Measurements from ENCODE around the gene PI4K2B. TPM values are rescaled to one million over a fixed set of nuclear protein-coding genes. Genes with fewer than 3 reads are reported as not detected.
"Not testable (repeated sequence)": the region's sequence is repeated elsewhere in the genome, so short reads cannot be mapped to it uniquely, and the experiment has no call there.

Gene PI4K2B
- total and polyA plus RNA-seq, 7 experiments from 2014 or later: 7.2 to 31.9 (median 11.9) TPM

- DNase-seq; H3K27me3 ChIP-seq (ENCODE audit: control insufficient read depth in 2 of 2, insufficient read depth in 2 of 2, low read length in 2 of 2); H3K9me3 ChIP-seq (ENCODE audit: control insufficient read depth in 2 of 3, low read length in 3 of 3); H3K4me3 Mint-ChIP-seq; intact Hi-C loops (cut with micrococcal nuclease); H3K27ac Mint-ChIP-seq; H3K4me1 ChIP-seq (ENCODE audit: control insufficient read depth in 2 of 2, insufficient read depth in 2 of 2, low read length in 2 of 2); POLR2A ChIA-PET; ATAC-seq; H3K4me3 ChIP-seq (ENCODE audit: low read length); H3K36me3 ChIP-seq (ENCODE audit: control insufficient read depth in 2 of 3, insufficient read depth in 3 of 3, low read length in 3 of 3); H3K9me3 Mint-ChIP-seq; H3K27ac ChIP-seq (ENCODE audit: low read depth, low read length); H3K27me3 Mint-ChIP-seq; CTCF ChIA-PET: not testable (repeated sequence)
- H3K4me1 Mint-ChIP-seq: peaks cover 7 to 37% (median 29%) of the 10 kb centered on the region in 7 donors
- peaks cover 0 to 21% (median 3%) of the 10 kb centered on the region in 5 donors for H3K36me3 Mint-ChIP-seq
These were observed 94.6 kb downstream of the PI4K2B start for GRCh38 chr4:25328463-25328862.

Other genes starting within 250 kb of the PI4K2B start
- gene LGI2, start 203.1 kb upstream of the PI4K2B start, total RNA-seq: not detected
- gene LGI2, start 203.1 kb upstream of the PI4K2B start, polyA plus RNA-seq: not detected
- 10 to 100 TPM; 14.4 to 25.0 (median 17.2) TPM for gene SEPSECS, start 73.6 kb upstream of the PI4K2B start, total RNA-seq
- 1 to 10 TPM; 1.4 to 3.4 TPM for gene SEPSECS, start 73.6 kb upstream of the PI4K2B start, polyA plus RNA-seq
- 10 to 100 TPM in 4 of 5 experiments, 1 to 10 TPM in 1; 9.5 to 15.5 (median 13.6) TPM for gene ZCCHC4, start 78.7 kb downstream of the PI4K2B start, total RNA-seq
- gene ZCCHC4, start 78.7 kb downstream of the PI4K2B start, polyA plus RNA-seq: 10 to 100 TPM in 1 of 2 donors, 1 to 10 TPM in 1; 9.9 to 14.6 TPM
- gene ANAPC4, start 143.2 kb downstream of the PI4K2B start, total RNA-seq: 10 to 100 TPM; 40.6 to 55.3 (median 50.4) TPM
- gene ANAPC4, start 143.2 kb downstream of the PI4K2B start, polyA plus RNA-seq: 10 to 100 TPM; 19.0 to 21.2 TPM